HG02938 (cell line): Measurements from ENCODE around the gene TYW1.
"Not testable (repeated sequence)": the region's sequence is repeated elsewhere in the genome, so short reads cannot be mapped to it uniquely, and the experiment has no call there.

Experiments used
- ATAC-seq: cut with Tn5 transposase; IDR thresholded peaks from one replicate; pipeline ENCODE4 v1.9.1; 2021; ENCODE audit warnings: mild to moderate bottlenecking, moderate library complexity; ENCODE audit not compliant: unreplicated experiment

The TYW1 gene

GRCh38 chr7:67045496-67045995 lies 48.9 kb downstream of the TYW1 start:
- no peak for ATAC-seq

- ATAC-seq = not testable (repeated sequence)
Measured at GRCh38 chr7:67046819-67047218, 50.2 kb downstream of the TYW1 start.

- ATAC-seq = not testable (repeated sequence)
Measured at GRCh38 chr7:67049908-67050307, 53.3 kb downstream of the TYW1 start.

GRCh38 chr7:67052161-67052560 lies 55.5 kb downstream of the TYW1 start:
- not testable (repeated sequence) for ATAC-seq

- ATAC-seq = no peak
Measured at GRCh38 chr7:67056683-67057082, 60.0 kb downstream of the TYW1 start.

- ATAC-seq = not testable (repeated sequence)
Measured at GRCh38 chr7:67061321-67061720, 64.7 kb downstream of the TYW1 start.

- ATAC-seq = not testable (repeated sequence)
Measured at GRCh38 chr7:67062802-67063201, 66.2 kb downstream of the TYW1 start.

GRCh38 chr7:67066950-67067622 lies 70.5 kb downstream of the TYW1 start:
- not testable (repeated sequence) for ATAC-seq

GRCh38 chr7:67076120-67076519 lies 79.5 kb downstream of the TYW1 start:
- ATAC-seq = not testable (repeated sequence)

- ATAC-seq = not testable (repeated sequence)
Measured at GRCh38 chr7:67082880-67083279, 86.2 kb downstream of the TYW1 start.

GRCh38 chr7:67089261-67089660 lies 92.6 kb downstream of the TYW1 start:
- not testable (repeated sequence) for ATAC-seq

GRCh38 chr7:67091053-67091452 lies 94.4 kb downstream of the TYW1 start:
- not testable (repeated sequence) for ATAC-seq

- not testable (repeated sequence) for ATAC-seq
Measured at GRCh38 chr7:67098031-67098430, 101.4 kb downstream of the TYW1 start.

GRCh38 chr7:67099406-67099805 lies 102.8 kb downstream of the TYW1 start:
- ATAC-seq = not testable (repeated sequence)

- ATAC-seq = not testable (repeated sequence)
Measured at GRCh38 chr7:67100038-67100437, 103.4 kb downstream of the TYW1 start.

GRCh38 chr7:67100956-67101361 lies 104.3 kb downstream of the TYW1 start:
- no peak for ATAC-seq

- ATAC-seq = not testable (repeated sequence)
Measured at GRCh38 chr7:67104937-67105336, 108.3 kb downstream of the TYW1 start.

GRCh38 chr7:67105377-67105776 lies 108.7 kb downstream of the TYW1 start:
- no peak for ATAC-seq

- ATAC-seq = not testable (repeated sequence)
Measured at GRCh38 chr7:67106255-67106654, 109.6 kb downstream of the TYW1 start.

- not testable (repeated sequence) for ATAC-seq
Measured at GRCh38 chr7:67111342-67111741, 114.7 kb downstream of the TYW1 start.

- ATAC-seq = not testable (repeated sequence)
Measured at GRCh38 chr7:67114483-67115246, 118.0 kb downstream of the TYW1 start.

GRCh38 chr7:67120491-67120890 lies 123.9 kb downstream of the TYW1 start:
- not testable (repeated sequence) for ATAC-seq
